HCT116 (cell line): Measurements from ENCODE around the gene GFPT1.

ENCODE experiments used
- CTCF ChIP-seq, 3 experiments: fragments of 200-600 bp in 1 of 3; sonication (generic) in 1 of 3; IDR thresholded peaks in 2 of 3; conservative IDR thresholded peaks in 1 of 3; 2 replicates each; pipeline ENCODE4 v1.5.1; 2012 to 2017; ENCODE audit warnings: low read depth in 2 of 3, low read length in 2 of 3, antibody characterized with exemption in 1 of 3, borderline replicate concordance in 1 of 3, control low read depth in 1 of 3, mild to moderate bottlenecking in 1 of 3, mixed read lengths in 1 of 3, mixed run types in 1 of 3, moderate library complexity in 1 of 3; ENCODE audit not compliant: insufficient read depth in 1 of 3
- EZH2 ChIP-seq: fragments of 200-600 bp; sonication (generic); IDR thresholded peaks from 2 replicates; pipeline ENCODE4 v1.6.1; 2017; ENCODE audit warnings: antibody characterized with exemption, mixed run types
- FOSL1 ChIP-seq: IDR thresholded peaks from 2 replicates; pipeline ENCODE4 v1.6.1; 2012; ENCODE audit warnings: low read depth
- TF ChIP-seq, protein P1 (sequence below): IDR thresholded peaks from 2 replicates; pipeline ENCODE4 v1.6.1; 2012

GRCh38 chr2:69298261-69298660 is 88.8 kb downstream of the GFPT1 start:
- no peak for TF ChIP-seq EZH2
- TF ChIP-seq, protein P1, sequence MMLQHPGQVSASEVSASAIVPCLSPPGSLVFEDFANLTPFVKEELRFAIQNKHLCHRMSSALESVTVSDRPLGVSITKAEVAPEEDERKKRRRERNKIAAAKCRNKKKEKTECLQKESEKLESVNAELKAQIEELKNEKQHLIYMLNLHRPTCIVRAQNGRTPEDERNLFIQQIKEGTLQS, result no peak
- TF ChIP-seq CTCF (IDR thresholded peaks at IDR 0.05 in 2 of 3, conservative IDR thresholded peaks at IDR 0.05 in 1 of 3; ENCODE audit: borderline replicate concordance in 1 of 3, insufficient read depth in 1 of 3, low read depth in 2 of 3, low read length in 2 of 3), result no peak
- no peak for TF ChIP-seq FOSL1
